ENCODE results near the gene HOXA7. TPM values are rescaled to one million over a fixed set of nuclear protein-coding genes. Genes with fewer than 3 reads are reported as not detected.

The HOXA7 gene
- total RNA-seq, 1 experiment from 2014 or later = 2.6 TPM

GRCh38 chr7:27137640-27138315 lies 18.7 kb downstream of the HOXA7 start:
- Histone ChIP-seq H3K9me2 (replicated peaks; ENCODE audit: low read length) (no peaks in the 10 kb centered on the region), H3K27ac (ENCODE audit: low read length) (no peak overlapping the region), H3K4me2 (ENCODE audit: low read length) (no peak overlapping the region), H3K36me3 (ENCODE audit: low read depth, low read length) (no peaks in the 10 kb centered on the region; the same call in 1 of the 2 replicates), H3K4me3 (ENCODE audit: low read length) (no peak overlapping the region), H2AFZ (ENCODE audit: low read length) (no peak overlapping the region), H3K9ac (ENCODE audit: low read length) (no peak overlapping the region), H3K9me3 (ENCODE audit: low read length) (no peaks in the 10 kb centered on the region), H3K27me3 (ENCODE audit: low read length) (no peaks in the 10 kb centered on the region), H4K20me1 (ENCODE audit: low read length) (no peaks in the 10 kb centered on the region), H3K4me1 (ENCODE audit: insufficient read depth, low read length) (peaks cover 31% of the 10 kb centered on the region), H3K79me2 (ENCODE audit: low read length) (peaks cover 11% of the 10 kb centered on the region), H3F3A (ENCODE audit: low read length, unreplicated experiment) (no peaks in the 10 kb centered on the region)
- ChIA-PET CTCF (no interaction called here), POLR2A (ENCODE audit: unreplicated experiment) (no interaction called here)
- intact Hi-C loops (cut with micrococcal nuclease) = no loop called here
- no peak for ATAC-seq
- TF ChIP-seq CTCF (conservative IDR thresholded peaks at IDR 0.05; ENCODE audit: low read depth, low read length) (no peak), EZH2 (IDR thresholded peaks at IDR 0.05; ENCODE audit: low read length, unreplicated experiment) (no peak), EZH2phosphoT487 (IDR thresholded peaks at IDR 0.05; ENCODE audit: borderline replicate concordance, low read length) (no peak)
- no TSS peak for BruUV-seq (replicated peaks)
- DNase-seq = no peak

DNA sequence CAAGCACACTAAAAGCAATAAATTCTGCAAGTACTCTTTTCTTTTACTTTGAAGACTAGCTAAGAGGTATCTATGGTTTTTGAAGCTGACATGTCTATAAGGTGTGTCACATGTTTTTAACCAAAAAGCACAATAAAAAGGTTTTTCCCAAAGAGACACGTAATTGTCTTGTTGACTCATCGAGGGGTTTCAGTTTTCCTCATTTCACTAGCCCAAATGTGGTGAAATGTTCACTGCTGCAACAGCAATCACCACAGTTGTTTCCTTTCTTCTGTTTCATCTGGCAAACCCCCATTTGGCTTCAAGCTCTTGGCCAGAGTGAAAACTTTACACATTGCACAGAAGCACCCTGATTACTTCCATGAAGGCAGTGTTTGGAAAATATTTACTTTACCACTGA lies 22.1 kb downstream of the HOXA7 start:
- ChIA-PET CTCF (interaction anchor here (0.6 to 1.2 kb wide), 4 partner anchors 26 to 769 kb away, joined by 3 to 8 read pairs (median 4); no protein-coding TSS in a partner anchor), POLR2A (ENCODE audit: unreplicated experiment) (interaction anchor here (0.5 to 1.5 kb wide), 7 partner anchors 14 to 997 kb away, joined by 3 to 21 read pairs (median 6); no protein-coding TSS in a partner anchor)
- ATAC-seq = peak; percentile 53
- Histone ChIP-seq H3K79me2 (ENCODE audit: low read length) (peaks cover 34% of the 10 kb centered on the region), H3K4me3 (ENCODE audit: low read length) (no peak overlapping the region), H3K9me2 (replicated peaks; ENCODE audit: low read length) (no peaks in the 10 kb centered on the region), H3K4me2 (ENCODE audit: low read length) (peak overlapping the region; percentile 64), H3K4me1 (ENCODE audit: insufficient read depth, low read length) (peaks cover 45% of the 10 kb centered on the region), H4K20me1 (ENCODE audit: low read length) (no peaks in the 10 kb centered on the region), H2AFZ (ENCODE audit: low read length) (no peak overlapping the region), H3K36me3 (ENCODE audit: low read depth, low read length) (no peaks in the 10 kb centered on the region), H3K9me3 (ENCODE audit: low read length) (no peaks in the 10 kb centered on the region), H3K27ac (ENCODE audit: low read length) (peak overlapping the region; percentile 87), H3F3A (ENCODE audit: low read length, unreplicated experiment) (no peaks in the 10 kb centered on the region), H3K9ac (ENCODE audit: low read length) (peak overlapping the region; percentile 15; the same call in 1 of the 2 replicates), H3K27me3 (ENCODE audit: low read length) (no peaks in the 10 kb centered on the region)
- no peak for TF ChIP-seq CTCF (conservative IDR thresholded peaks at IDR 0.05; ENCODE audit: low read depth, low read length)
- no peak for TF ChIP-seq EZH2phosphoT487 (IDR thresholded peaks at IDR 0.05; ENCODE audit: borderline replicate concordance, low read length)
- TF ChIP-seq EZH2 (IDR thresholded peaks at IDR 0.05; ENCODE audit: low read length, unreplicated experiment) = no peak
- no TSS peak for BruUV-seq (replicated peaks)
- intact Hi-C loops (cut with micrococcal nuclease) = loop anchor here (1.0 to 2.0 kb wide), 3 partner anchors 15 to 36 kb away; no protein-coding TSS in a partner anchor
- peak; percentile 89 for DNase-seq

Measured in PC-3 (cell line).